Gastrocnemius medialis (tissue), 4 donors: ENCODE data around the gene CERS3. TPM values are rescaled to one million over a fixed set of nuclear protein-coding genes. Genes with fewer than 3 reads are reported as not detected.

Experiments
- ATAC-seq, 2 donors: fragments of 150-250 bp; one replicate each; pipeline ENCODE4 v1.9.1; 2016
- DNase-seq, 2 donors: peaks; one replicate each; pipeline ENCODE4 v3.0.0-alpha.2; 2019
- H3K27ac ChIP-seq, 4 donors: fragments of 200-600 bp; sonication (generic); 1 replicate in 1 of 4; 2 replicates in 3 of 4; pipeline ENCODE4 v1.5.1; 2016 to 2018; ENCODE audit warnings: mild to moderate bottlenecking in 2 of 4, moderate library complexity in 1 of 4
- H3K27me3 ChIP-seq, 3 donors: fragments of 200-600 bp; sonication (generic) in 2 of 3; 1 replicate in 1 of 3; 2 replicates in 2 of 3; pipeline versions ENCODE4 v1.5.1 to v1.6.0; 2016 to 2019; ENCODE audit warnings: mild to moderate bottlenecking in 1 of 3, moderate library complexity in 1 of 3
- H3K36me3 ChIP-seq, 2 donors: fragments of 200-600 bp; sonication (generic) in 1 of 2; one replicate each; pipeline ENCODE4 v1.5.1; 2017 to 2018
- H3K4me1 ChIP-seq, 2 donors: fragments of 200-600 bp; sonication (generic) in 1 of 2; one replicate each; pipeline ENCODE4 v1.5.1; 2016 to 2017; ENCODE audit warnings: mild to moderate bottlenecking in 2 of 2
- H3K4me3 ChIP-seq, 4 donors: fragments of 200-600 bp; sonication (generic) in 3 of 4; 1 replicate in 1 of 4; 2 replicates in 3 of 4; pipeline ENCODE4 v1.5.1; 2016 to 2019; ENCODE audit warnings: mild to moderate bottlenecking in 2 of 4
- H3K9me3 ChIP-seq, 3 donors: fragments of 200-600 bp; sonication (generic) in 2 of 3; 1 replicate in 1 of 3; 2 replicates in 2 of 3; pipeline ENCODE4 v1.5.1; 2016 to 2019
- CTCF ChIP-seq, 5 experiments: fragments of 450-650 bp in 3 of 5; fragments of 200-600 bp in 2 of 5; sonication (generic) in 2 of 5; IDR thresholded peaks in 4 of 5; conservative IDR thresholded peaks in 1 of 5; 1 replicate in 4 of 5; 2 replicates in 1 of 5; pipeline ENCODE4 v1.5.1; 2016 to 2019; ENCODE audit warnings: antibody characterized with exemption in 5 of 5, mild to moderate bottlenecking in 3 of 5, moderate library complexity in 3 of 5
- POLR2A ChIP-seq, 2 donors: fragments of 450-650 bp; IDR thresholded peaks; one replicate each; pipeline ENCODE4 v1.6.1; 2017; ENCODE audit warnings: antibody characterized with exemption in 2 of 2, mild to moderate bottlenecking in 2 of 2, moderate library complexity in 2 of 2
- in situ Hi-C, 4 donors: fragments of 200-750 bp; cut with MboI; loops; one replicate each; pipeline versions ENCODE4 v1.15.0 to v1.8.0; 2017; ENCODE audit warnings: low sequenced_read_pairs in 4 of 4
- intact Hi-C: fragments of 100-400 bp; cut with DNase I; formaldehyde crosslinking; loops from one replicate; pipeline ENCODE4 v1.15.1; 2023; ENCODE audit warnings: low total_unique reads
- total RNA-seq, 4 donors: library from RNA; depleted of rRNA; stranded (reverse); fragments of >200 nt; gene quantifications; one replicate each; pipeline versions ENCODE4 v1.1.0 to v1.2.3, GENCODE V29; 2016

CERS3 gene
- total RNA-seq, 4 donors from 2014 or later, result 0.52 to 0.97 TPM; not detected in 2

- no peaks in the 10 kb centered on the region for H3K36me3 ChIP-seq
- H3K27ac ChIP-seq, result no peak overlapping the region
- peaks cover 8 to 38% (median 20%) of the 10 kb centered on the region in 3 donors for H3K27me3 ChIP-seq
- in situ Hi-C loops, result no loop called here
- TF ChIP-seq CTCF (IDR thresholded peaks at IDR 0.05 in 4 of 5, conservative IDR thresholded peaks at IDR 0.05 in 1 of 5), result no peak
- no peak for TF ChIP-seq POLR2A (IDR thresholded peaks at IDR 0.05)
- H3K4me1 ChIP-seq, result no peaks in the 10 kb centered on the region
- DNase-seq (no peak), ATAC-seq (no peak)
- peak overlapping the region; percentile 31 to 52 (median 38) for H3K4me3 ChIP-seq
- intact Hi-C loops, result no loop called here
- no peaks in the 10 kb centered on the region for H3K9me3 ChIP-seq
Measured at GRCh38 chr15:100373120-100373896, 155.4 kb downstream of the CERS3 start.

GRCh38 chr15:100372739-100373119 is 156.0 kb downstream of the CERS3 start:
- intact Hi-C loops, result no loop called here
- Histone ChIP-seq H3K27me3 (peaks cover 8 to 38% (median 20%) of the 10 kb centered on the region in 3 donors), H3K4me1 (no peaks in the 10 kb centered on the region), H3K27ac (no peak overlapping the region), H3K4me3 (peak overlapping the region; percentile 31 to 52 (median 38)), H3K9me3 (no peaks in the 10 kb centered on the region), H3K36me3 (no peaks in the 10 kb centered on the region)
- TF ChIP-seq POLR2A (IDR thresholded peaks at IDR 0.05) (no peak), CTCF (IDR thresholded peaks at IDR 0.05 in 4 of 5, conservative IDR thresholded peaks at IDR 0.05 in 1 of 5) (no peak)
- ATAC-seq, result peak in 1 of 2 donors; percentile 65
- in situ Hi-C loops, result no loop called here
- no peak for DNase-seq

GRCh38 chr15:100355342-100355741 is 173.4 kb downstream of the CERS3 start:
- TF ChIP-seq POLR2A (IDR thresholded peaks at IDR 0.05) (no peak), CTCF (IDR thresholded peaks at IDR 0.05 in 4 of 5, conservative IDR thresholded peaks at IDR 0.05 in 1 of 5) (no peak)
- peaks cover 0 to 3% of the 10 kb centered on the region in 2 donors for H3K4me1 ChIP-seq
- no peaks in the 10 kb centered on the region for H3K9me3 ChIP-seq
- H3K36me3 ChIP-seq, result no peaks in the 10 kb centered on the region
- no peak for DNase-seq
- no peak for ATAC-seq
- H3K4me3 ChIP-seq, result no peak overlapping the region
- in situ Hi-C loops (no loop called here), intact Hi-C loops (no loop called here)
- H3K27ac ChIP-seq, result no peak overlapping the region
- no peaks in the 10 kb centered on the region for H3K27me3 ChIP-seq

- in situ Hi-C loops (no loop called here), intact Hi-C loops (loop anchor here (5.0 kb wide), 2 partner anchors 74 to 519 kb away; no protein-coding TSS in a partner anchor)
- Histone ChIP-seq H3K27me3 (no peaks in the 10 kb centered on the region), H3K4me1 (peaks cover 8 to 9% of the 10 kb centered on the region in 2 donors), H3K9me3 (no peaks in the 10 kb centered on the region), H3K4me3 (no peak overlapping the region), H3K27ac (no peak overlapping the region), H3K36me3 (no peaks in the 10 kb centered on the region)
- ATAC-seq (no peak), DNase-seq (no peak)
- TF ChIP-seq POLR2A (IDR thresholded peaks at IDR 0.05) (no peak), CTCF (IDR thresholded peaks at IDR 0.05 in 4 of 5, conservative IDR thresholded peaks at IDR 0.05 in 1 of 5) (no peak)
Measured at GRCh38 chr15:100353449-100353848, 175.3 kb downstream of the CERS3 start.
